AG09319 (cell line): ENCODE results near the gene SCN4B.

Experiments
- DNase-seq: peaks from one replicate; pipeline ENCODE4 v3.0.0-alpha.2; 2010; ENCODE audit warnings: low read depth; ENCODE audit errors: extremely low read depth
- TF ChIP-seq, protein P1 (sequence below): IDR thresholded peaks from 2 replicates; pipeline ENCODE4 v1.5.1; 2011; ENCODE audit warnings: low read depth, mild to moderate bottlenecking, inconsistent platforms, low read length, moderate library complexity

Gene SCN4B

DNA sequence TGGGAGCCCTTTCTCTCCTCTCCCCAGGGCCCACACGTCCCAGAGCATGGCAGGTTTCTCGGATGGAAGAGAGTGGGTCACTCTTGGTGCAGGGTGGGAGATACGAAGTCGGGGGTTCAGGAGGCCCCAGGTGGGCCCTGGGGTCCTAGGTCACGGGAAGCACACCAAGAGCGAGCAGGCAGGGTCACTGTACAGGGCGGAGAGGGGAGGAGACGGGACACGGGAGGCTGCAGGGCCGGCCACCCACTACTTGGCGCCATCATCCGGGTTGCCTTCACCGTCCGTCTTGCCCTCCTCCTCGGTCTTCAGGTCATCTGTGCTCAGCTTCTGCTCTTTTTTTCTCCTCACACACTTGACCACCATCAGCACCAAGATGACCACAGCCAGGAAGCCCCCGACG, 14.0 kb upstream of the SCN4B start:
- TF ChIP-seq, protein P1, sequence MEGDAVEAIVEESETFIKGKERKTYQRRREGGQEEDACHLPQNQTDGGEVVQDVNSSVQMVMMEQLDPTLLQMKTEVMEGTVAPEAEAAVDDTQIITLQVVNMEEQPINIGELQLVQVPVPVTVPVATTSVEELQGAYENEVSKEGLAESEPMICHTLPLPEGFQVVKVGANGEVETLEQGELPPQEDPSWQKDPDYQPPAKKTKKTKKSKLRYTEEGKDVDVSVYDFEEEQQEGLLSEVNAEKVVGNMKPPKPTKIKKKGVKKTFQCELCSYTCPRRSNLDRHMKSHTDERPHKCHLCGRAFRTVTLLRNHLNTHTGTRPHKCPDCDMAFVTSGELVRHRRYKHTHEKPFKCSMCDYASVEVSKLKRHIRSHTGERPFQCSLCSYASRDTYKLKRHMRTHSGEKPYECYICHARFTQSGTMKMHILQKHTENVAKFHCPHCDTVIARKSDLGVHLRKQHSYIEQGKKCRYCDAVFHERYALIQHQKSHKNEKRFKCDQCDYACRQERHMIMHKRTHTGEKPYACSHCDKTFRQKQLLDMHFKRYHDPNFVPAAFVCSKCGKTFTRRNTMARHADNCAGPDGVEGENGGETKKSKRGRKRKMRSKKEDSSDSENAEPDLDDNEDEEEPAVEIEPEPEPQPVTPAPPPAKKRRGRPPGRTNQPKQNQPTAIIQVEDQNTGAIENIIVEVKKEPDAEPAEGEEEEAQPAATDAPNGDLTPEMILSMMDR: no peak
- DNase-seq: no peak

DNA sequence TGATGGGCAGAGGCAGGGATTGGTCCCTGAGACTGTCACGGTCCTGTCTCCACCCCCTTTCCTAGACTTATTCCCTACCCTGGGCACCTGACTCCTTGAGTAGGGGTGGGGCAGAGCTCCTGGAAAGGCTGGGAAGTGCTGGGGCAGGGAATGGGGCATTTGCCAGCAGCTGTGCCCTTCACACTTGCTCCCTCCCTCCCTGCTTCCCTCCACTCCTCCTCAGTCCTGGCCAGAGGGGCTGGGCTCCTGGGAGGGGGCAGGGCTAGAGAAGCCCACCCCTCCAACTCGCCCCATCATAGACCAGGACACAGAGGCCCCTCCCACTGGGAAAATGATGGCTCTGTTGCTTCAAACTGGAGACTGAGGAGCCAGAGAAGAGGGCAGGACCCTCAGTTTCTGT, 12.3 kb upstream of the SCN4B start:
- TF ChIP-seq, protein P1: no peak
- no peak for DNase-seq

DNA sequence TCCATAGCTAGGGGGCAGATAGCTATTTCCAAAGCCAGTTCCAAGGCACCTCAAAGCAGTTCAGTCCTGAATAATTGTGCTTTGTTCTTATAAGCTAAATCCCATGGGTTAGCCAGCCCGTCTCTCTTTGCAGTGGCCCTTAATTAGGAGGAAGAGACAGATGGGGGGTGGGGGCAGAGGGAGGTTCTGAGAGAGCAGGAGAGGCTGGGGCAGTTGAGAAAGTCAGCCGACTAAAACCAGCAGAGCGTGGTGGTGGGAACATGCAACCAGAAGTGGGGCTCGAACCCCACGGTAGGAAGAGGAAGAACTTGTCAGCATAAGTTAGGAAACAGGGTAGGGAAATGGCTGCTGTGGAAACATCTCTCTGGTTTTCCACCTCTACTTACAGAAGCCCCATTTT, 10.9 kb upstream of the SCN4B start:
- TF ChIP-seq, protein P1: no peak
- no peak for DNase-seq

DNA sequence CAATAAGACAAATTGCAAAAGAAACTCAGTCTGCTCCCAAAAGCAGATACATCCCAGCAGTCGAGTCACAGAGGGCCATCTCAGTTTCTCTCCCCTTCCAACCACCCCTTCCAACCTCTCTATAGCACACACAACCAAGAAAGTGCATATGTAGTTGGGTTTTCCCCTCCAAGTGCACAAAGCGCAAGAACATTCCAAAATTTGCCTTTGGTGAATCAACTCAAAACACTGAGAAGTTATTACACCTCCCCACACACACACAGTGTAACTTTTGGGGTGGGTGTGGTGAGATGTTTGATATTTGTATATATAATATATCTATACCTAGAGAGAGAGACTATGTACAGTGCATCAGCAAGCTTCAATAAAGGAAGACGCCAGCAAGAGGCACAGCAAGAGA, 10.2 kb upstream of the SCN4B start:
- DNase-seq: no peak
- TF ChIP-seq, protein P1: no peak

DNA sequence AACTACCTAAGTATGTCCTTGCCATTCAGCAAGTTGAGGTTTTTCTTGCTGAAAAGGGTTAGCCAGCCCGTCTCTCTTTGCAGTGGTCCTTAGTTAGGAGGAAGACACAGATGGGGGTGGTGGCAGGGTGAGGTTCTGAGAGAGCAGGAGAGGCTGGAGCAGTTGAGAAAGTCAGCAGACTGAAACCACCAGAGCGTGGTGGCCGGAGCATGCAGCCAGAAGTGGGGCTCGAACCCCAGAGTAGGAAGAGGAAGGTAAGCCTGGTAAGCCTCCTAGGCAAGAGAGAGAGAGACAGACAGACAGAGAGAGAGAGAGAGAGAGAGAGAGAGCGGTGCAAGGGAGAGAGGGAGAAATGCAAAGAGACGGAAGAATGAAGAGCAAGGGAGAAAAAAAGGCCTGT, 9.2 kb upstream of the SCN4B start:
- DNase-seq: no peak
- TF ChIP-seq, protein P1: no peak

DNA sequence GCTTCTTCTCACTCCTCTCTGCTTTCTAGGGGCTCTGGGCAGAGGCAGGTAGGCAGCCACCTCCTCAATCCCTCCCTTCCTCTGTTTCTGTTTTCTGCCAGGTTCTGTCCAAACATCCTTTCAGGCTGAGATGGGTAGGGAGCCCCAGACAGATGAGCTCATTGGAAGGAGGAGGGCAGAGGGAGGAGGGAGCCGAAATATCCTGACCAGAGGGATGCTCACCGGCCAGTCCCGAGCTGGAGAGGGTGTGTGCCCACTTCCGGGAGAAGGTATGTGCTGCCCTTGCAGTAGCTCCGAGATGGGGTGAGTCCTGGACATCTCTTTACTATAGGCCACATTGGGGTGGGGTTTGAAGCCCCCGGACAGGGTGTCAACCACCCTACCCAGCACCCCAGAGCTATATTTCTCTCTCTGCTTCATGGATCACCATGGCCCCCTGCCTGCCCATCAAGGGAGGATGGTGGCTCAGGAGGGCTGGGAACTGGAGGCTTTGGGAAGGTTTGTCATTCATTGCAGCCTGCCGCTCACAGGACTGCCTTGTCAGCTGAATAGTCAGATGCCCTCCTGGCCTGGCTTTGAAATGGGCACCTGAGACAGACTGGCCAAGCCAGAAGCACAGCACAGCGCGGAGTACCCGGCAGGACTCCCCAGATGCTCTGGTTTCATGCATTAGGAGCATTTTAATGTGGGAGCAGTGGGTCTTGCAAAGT, 4.7 kb upstream of the SCN4B start:
- TF ChIP-seq, protein P1: no peak
- no peak for DNase-seq

DNA sequence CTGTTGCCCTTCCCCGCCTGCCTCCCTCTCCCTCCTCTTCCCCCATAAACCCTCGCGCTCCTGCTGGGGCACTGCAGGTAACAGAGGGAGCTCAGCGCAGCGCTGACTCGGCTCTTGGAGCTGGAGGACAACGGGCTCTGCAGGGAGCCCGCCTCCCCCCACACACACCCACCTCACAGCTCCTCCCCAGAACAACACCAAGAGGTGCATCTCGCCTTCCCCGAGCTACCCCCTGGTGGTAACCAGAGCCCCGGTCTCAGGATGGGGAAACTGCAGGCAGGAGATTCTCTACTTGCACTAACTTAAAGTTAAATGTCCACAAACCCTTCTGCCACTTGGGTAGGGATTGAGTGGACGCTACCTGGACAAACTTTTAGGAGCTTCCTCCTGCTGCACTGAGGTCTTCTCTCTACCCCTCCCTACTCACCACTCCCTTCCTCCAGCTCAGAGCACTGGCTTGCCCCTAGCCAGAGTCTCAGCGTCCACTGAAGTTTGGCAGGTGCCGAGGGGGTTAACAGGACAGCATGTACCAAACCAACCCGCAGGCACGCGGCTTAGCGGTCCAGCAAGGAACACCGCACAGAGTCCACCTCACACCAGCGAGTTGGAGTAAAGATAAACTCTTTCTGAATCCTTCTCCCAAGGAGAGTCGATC, 4.0 kb upstream of the SCN4B start:
- TF ChIP-seq, protein P1: no peak
- no peak for DNase-seq
